ENCODE results near the gene GPR160. TPM values are rescaled to one million over a fixed set of nuclear protein-coding genes. Genes with fewer than 3 reads are reported as not detected.

Gene GPR160
- total RNA-seq, 1 donor from 2014 or later: 9.6 TPM

GRCh38 chr3:170027233-170028102 lies 10.3 kb upstream of the GPR160 start:
- intact Hi-C loops (cut with micrococcal nuclease): loop anchor here (2.0 kb wide), 1 partner anchor 21 kb away; no protein-coding TSS in a partner anchor

GRCh38 chr3:170033489-170033888 lies 4.3 kb upstream of the GPR160 start:
- intact Hi-C loops (cut with micrococcal nuclease): loop anchor here (2.0 to 10.0 kb wide), 2 partner anchors 67 to 369 kb away; partner anchors contain the start of genes MECOM and SEC62

GRCh38 chr3:170038434-170039110 lies 777 bp downstream of the GPR160 start:
- intact Hi-C loops (cut with micrococcal nuclease): loop anchor here (1.0 to 10.0 kb wide), 8 partner anchors 16 to 374 kb away; partner anchors contain the start of genes LRRC34, LRRIQ4, MECOM and SEC62

- intact Hi-C loops (cut with micrococcal nuclease): no loop called here
Observed at GRCh38 chr3:170040418-170040817, 2.6 kb downstream of the GPR160 start.

GRCh38 chr3:170043506-170043905 lies 5.7 kb downstream of the GPR160 start:
- intact Hi-C loops (cut with micrococcal nuclease): no loop called here

GRCh38 chr3:170044271-170044670 lies 6.5 kb downstream of the GPR160 start:
- intact Hi-C loops (cut with micrococcal nuclease): no loop called here

- intact Hi-C loops (cut with micrococcal nuclease): no loop called here
Observed at GRCh38 chr3:170044795-170045244, 7.0 kb downstream of the GPR160 start.

GRCh38 chr3:170046269-170047132 lies 8.7 kb downstream of the GPR160 start:
- intact Hi-C loops (cut with micrococcal nuclease): no loop called here

GRCh38 chr3:170047133-170047404 lies 9.3 kb downstream of the GPR160 start:
- intact Hi-C loops (cut with micrococcal nuclease): no loop called here

GRCh38 chr3:170049146-170050000 lies 11.6 kb downstream of the GPR160 start:
- intact Hi-C loops (cut with micrococcal nuclease): no loop called here

GRCh38 chr3:170050753-170051152 lies 13.0 kb downstream of the GPR160 start:
- intact Hi-C loops (cut with micrococcal nuclease): loop anchor here (5.0 kb wide), 1 partner anchor 83 kb away; the partner anchor contains the start of gene SEC62

GRCh38 chr3:170052398-170052797 lies 14.6 kb downstream of the GPR160 start:
- intact Hi-C loops (cut with micrococcal nuclease): loop anchor here (5.0 kb wide), 1 partner anchor 85 kb away; the partner anchor contains the start of gene SEC62

GRCh38 chr3:170054204-170054603 lies 16.4 kb downstream of the GPR160 start:
- intact Hi-C loops (cut with micrococcal nuclease): loop anchor here (1.0 to 5.0 kb wide), 3 partner anchors 15 to 191 kb away; partner anchors contain the start of gene SEC62

GRCh38 chr3:170055209-170055608 lies 17.4 kb downstream of the GPR160 start:
- intact Hi-C loops (cut with micrococcal nuclease): loop anchor here (2.0 kb wide), 1 partner anchor 16 kb away; no protein-coding TSS in a partner anchor

GRCh38 chr3:170056710-170057454 lies 19.1 kb downstream of the GPR160 start:
- intact Hi-C loops (cut with micrococcal nuclease): no loop called here

- intact Hi-C loops (cut with micrococcal nuclease): no loop called here
Observed at GRCh38 chr3:170057550-170057949, 19.8 kb downstream of the GPR160 start.

- intact Hi-C loops (cut with micrococcal nuclease): no loop called here
Observed at GRCh38 chr3:170058127-170058526, 20.3 kb downstream of the GPR160 start.

- intact Hi-C loops (cut with micrococcal nuclease): no loop called here
Observed at GRCh38 chr3:170059447-170059846, 21.7 kb downstream of the GPR160 start.

GRCh38 chr3:170062068-170062467 lies 24.3 kb downstream of the GPR160 start:
- intact Hi-C loops (cut with micrococcal nuclease): no loop called here
